HG03439 (cell line): ENCODE results near the gene NWD2.

Source experiments
- ATAC-seq: cut with Tn5 transposase; IDR thresholded peaks from one replicate; pipeline ENCODE4 v1.9.1; 2021; ENCODE audit warnings: mild to moderate bottlenecking, moderate library complexity; ENCODE audit not compliant: unreplicated experiment

NWD2 gene

DNA sequence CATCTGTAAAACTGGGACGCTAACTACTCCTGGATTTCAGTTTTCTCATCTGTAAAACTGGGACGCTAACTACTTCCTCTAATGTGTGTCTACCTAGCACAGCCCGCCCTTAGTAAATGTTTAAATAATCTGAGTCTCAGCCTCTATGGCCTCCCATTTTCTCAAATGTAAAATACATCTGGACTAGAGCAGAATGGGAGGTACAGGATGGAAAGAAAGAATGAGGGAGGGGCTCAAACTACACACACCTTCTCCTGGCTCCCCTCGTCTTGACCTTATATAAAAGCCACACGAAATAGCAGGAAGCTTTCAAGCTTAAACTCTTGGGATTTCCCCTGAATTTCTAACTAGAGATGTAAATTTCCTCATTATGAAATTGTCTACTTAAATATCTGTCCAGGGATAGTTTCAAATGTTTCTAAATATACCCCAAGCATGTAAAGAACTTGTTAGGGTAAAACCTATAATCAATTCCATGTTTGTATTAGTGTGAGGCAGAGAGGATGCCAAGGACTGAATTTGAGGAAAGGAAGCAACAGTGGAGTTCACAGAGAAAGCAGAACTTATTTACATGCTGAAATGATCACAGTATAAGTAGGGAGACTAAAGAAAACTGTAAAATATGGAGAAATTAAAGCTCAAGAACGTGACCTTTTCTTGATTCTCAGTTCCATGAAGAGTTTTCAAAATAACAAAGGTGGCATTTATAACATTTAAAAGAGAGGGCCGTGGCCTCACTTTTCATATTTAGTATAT lies 220.0 kb downstream of the NWD2 start:
- ATAC-seq: no peak

DNA sequence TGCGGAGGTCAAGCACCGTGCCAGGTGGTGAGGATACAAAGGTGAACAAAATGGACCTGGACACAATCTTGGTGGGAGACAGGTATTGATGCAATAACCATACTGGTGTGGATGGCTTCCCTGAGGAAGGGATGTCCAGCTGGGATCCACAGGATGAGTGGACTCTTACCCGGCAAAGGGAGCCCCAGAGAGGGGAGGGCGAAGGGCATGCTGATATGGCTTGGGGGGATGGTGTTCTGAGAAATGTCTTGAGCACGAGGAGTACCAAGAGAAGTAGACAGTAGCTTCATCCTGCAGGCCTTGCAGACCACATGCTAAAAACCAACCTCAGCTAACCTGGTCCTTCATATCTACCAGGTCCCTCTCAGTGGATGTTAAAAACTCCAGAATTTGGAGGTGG lies 220.8 kb downstream of the NWD2 start:
- ATAC-seq: no peak

DNA sequence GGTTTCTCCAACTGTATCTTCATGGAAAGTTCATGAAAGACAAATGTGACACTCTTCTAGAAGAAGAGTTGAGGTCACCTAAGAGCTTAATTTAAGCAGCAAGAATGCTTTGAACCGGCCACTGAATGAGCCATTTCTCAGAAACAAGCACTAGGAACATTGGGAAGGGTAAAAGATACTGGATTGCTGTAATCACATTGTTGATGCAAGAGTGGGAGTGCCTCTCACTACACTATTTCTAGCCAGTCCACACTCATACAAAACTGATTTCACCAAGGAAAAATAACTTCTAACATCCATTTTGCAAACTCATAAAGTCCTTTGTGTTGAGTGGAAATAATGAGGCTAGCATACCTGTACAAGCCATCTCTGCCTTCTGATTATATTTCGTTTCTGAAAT lies 221.3 kb downstream of the NWD2 start:
- ATAC-seq: no peak

- no peak for ATAC-seq
These were observed 222.7 kb downstream of the NWD2 start for GRCh38 chr4:37467223-37467622.

DNA sequence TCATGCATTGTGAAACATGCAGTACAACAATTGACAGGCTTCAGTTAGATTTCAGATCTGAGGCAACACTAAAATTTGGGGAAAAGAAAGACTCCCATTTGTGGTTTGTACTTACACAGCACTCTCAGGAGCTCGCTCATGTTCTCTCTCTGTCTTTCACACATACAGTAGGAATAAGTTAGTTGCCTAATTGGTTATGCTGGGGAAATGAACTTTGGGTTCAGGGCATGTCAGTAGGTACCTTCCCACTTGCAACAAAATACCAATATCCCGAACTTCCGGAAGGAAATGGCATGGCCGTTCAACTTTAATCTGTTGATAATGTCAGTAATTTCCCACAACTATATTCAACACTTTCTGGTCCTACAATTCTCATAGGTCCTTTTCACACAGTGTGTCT lies 223.3 kb downstream of the NWD2 start:
- ATAC-seq: no peak

DNA sequence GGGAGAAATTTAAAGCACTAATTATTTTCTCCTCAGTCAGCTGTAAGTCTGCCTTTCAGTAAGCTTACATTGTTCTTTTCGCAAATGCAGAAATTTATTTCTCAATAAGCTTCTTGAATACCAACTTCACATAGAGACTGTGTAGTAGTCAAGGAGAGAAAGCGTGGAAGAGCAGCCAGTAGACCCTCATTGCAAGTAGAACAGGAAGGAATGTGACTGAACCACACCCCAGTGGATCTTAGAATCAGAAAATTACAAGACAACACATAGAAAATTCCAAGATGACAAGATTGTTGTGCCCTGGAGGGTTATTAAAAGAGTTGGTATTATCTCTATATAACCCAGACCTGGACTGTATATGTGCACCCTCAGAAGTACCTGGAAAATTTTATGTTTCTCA lies 224.7 kb downstream of the NWD2 start:
- no peak for ATAC-seq

DNA sequence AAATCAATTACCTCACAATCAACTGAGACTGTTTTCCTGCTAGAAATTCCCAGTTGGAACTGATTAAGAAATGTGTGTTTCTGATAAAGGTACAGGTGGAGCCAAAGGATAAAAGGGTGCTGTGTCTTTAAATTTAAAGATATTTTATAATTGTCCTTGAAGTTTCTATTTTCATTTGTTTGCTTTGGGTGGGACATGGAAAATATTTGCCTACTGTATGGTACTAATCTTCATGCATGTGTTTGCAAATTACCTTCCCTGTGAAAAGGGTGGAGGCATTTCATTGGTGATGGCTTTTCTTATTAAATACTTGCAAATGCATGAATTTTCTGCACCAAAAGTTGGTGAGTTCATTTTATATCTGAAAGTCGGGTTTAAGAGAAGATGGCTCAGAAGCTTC lies 225.7 kb downstream of the NWD2 start:
- no peak for ATAC-seq

- no peak for ATAC-seq
These were observed 226.6 kb downstream of the NWD2 start for GRCh38 chr4:37471093-37471492.

DNA sequence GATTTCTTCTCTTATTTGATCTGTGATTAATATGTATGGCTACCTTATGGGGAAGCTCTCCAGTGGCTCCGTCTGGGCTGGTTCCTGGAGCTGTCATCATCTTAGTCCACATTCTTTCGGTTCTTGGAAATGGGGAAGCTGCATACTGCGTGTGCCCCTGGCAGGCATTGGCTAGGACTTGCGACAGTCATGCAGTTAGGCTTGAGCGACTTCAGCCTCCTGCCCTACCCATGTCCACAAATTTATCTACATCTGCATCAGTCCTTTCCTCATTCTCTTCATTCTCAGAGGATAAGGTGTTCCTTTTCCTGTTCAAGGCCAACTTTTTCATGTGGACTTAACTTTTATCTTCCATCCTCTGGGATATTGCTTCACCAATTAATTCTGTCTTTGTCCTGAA lies 227.4 kb downstream of the NWD2 start:
- ATAC-seq: no peak

- no peak for ATAC-seq
These were observed 229.3 kb downstream of the NWD2 start for GRCh38 chr4:37473807-37474206.

DNA sequence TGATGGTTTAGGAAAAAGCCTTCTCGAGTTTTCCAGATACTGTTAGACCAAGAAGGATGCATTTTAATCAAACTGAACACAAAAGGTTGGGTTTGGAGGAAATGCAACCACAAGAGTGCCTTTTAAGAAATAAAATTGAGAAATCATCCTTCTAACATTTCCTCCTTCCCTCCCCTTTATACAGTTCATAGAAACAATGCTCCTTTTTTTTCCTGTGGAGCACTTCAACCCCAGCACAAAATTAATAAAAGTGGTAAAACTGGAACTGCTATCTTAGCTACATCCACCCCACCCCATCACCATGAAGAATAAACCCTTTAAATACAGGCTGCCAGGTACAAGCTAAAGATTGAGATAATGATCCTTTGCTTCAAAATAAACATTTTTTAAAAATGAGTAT lies 230.5 kb downstream of the NWD2 start:
- no peak for ATAC-seq

GRCh38 chr4:37475776-37476175 lies 231.2 kb downstream of the NWD2 start:
- no peak for ATAC-seq

DNA sequence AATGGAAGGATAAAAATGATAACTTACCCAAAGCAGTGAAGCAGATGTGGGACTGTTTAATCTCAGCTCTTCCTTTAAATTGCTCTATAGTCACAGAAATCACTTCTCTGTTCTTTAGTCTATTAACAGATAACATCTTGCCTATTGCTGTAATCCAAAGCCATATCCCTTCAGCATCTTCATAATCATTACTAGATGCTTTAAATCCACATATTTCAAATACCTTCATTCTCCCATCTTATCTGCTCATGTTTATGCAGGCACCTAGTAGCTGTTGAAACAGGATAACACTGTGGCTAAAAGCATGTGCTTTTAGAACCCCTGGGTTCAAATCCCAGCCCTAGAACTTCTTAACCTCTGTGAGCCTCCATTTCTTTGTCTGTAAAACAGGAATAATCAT lies 231.7 kb downstream of the NWD2 start:
- no peak for ATAC-seq

- no peak for ATAC-seq
These were observed 232.1 kb downstream of the NWD2 start for GRCh38 chr4:37476691-37477090.

- no peak for ATAC-seq
These were observed 232.6 kb downstream of the NWD2 start for GRCh38 chr4:37477126-37477525.

GRCh38 chr4:37478151-37478550 lies 233.6 kb downstream of the NWD2 start:
- ATAC-seq: no peak

- ATAC-seq: no peak
These were observed 236.0 kb downstream of the NWD2 start for GRCh38 chr4:37480509-37480908.

DNA sequence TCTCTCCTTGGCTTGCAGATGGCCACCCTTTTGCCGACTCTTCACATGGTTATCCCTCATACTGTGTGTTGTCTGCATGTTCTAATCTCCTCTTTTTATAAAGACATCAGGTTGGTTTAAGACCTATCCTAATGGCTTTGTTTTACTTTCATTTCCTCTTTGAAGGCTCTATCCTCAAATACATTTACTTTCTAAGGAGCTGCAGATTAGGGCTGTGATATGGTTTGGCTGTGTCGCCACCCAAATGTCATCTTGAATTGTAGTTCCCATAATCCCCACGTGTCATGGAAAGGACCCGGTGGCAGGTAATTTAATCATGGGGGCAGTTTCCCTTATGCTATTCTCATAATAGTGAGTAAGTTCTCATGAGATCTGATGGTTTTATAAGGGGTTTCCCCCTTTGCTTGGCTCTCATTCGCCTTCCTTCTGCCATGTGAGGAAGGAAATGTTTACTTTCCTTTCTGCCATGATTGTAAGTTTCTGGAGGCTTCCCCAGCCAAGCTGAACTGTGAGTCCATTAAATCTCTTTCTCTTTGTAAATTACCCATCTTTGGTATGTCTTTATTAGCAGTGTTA lies 237.1 kb downstream of the NWD2 start:
- ATAC-seq: no peak

- ATAC-seq: no peak
These were observed 237.8 kb downstream of the NWD2 start for GRCh38 chr4:37482236-37482913.

- ATAC-seq: no peak
These were observed 239.1 kb downstream of the NWD2 start for GRCh38 chr4:37483610-37484009.

GRCh38 chr4:37486166-37486565 lies 241.6 kb downstream of the NWD2 start:
- no peak for ATAC-seq

- no peak for ATAC-seq
These were observed 243.1 kb downstream of the NWD2 start for GRCh38 chr4:37487668-37488067.
